Activated CD8-positive, alpha-beta memory T cell treated with anti-CD3 and anti-CD28 coated beads, Interleukin-2, amount 50 U/mL, for 1 hour (primary cell): ENCODE data around the gene PER2.
"Not testable (repeated sequence)": the region's sequence is repeated elsewhere in the genome, so short reads cannot be mapped to it uniquely, and the experiment has no call there.

ENCODE experiments used
- DNase-seq: peaks from one replicate; pipeline ENCODE4 v3.0.0-alpha.2; 2020; ENCODE audit errors: extremely low read depth

PER2 gene

GRCh38 chr2:238287737-238288649 is at the start of gene PER2:
Gene PER2, minus strand, starts transcription at chr2:238288610. Its CDS starts 10,674 bp downstream, at chr2:238277936.
- peak; percentile 26 for DNase-seq

GRCh38 chr2:238337846-238338245 is 49.4 kb upstream of the PER2 start:
- no peak for DNase-seq

- no peak for DNase-seq
Observed at GRCh38 chr2:238336793-238337444, 48.5 kb upstream of the PER2 start.

GRCh38 chr2:238336151-238336550 is 47.7 kb upstream of the PER2 start:
- no peak for DNase-seq

- not testable (repeated sequence) for DNase-seq
Observed at GRCh38 chr2:238335591-238335990, 47.2 kb upstream of the PER2 start.

GRCh38 chr2:238334885-238335284 is 46.5 kb upstream of the PER2 start:
- DNase-seq: no peak

GRCh38 chr2:238331916-238332315 is 43.5 kb upstream of the PER2 start:
- no peak for DNase-seq

- no peak for DNase-seq
Observed at GRCh38 chr2:238330391-238330790, 42.0 kb upstream of the PER2 start.

- no peak for DNase-seq
Observed at GRCh38 chr2:238327751-238328150, 39.3 kb upstream of the PER2 start.

GRCh38 chr2:238326801-238327365 is 38.5 kb upstream of the PER2 start:
- DNase-seq: no peak

GRCh38 chr2:238325694-238326093 is 37.3 kb upstream of the PER2 start:
- DNase-seq: no peak

GRCh38 chr2:238324248-238324647 is 35.8 kb upstream of the PER2 start:
- DNase-seq: not testable (repeated sequence)

GRCh38 chr2:238322001-238322411 is 33.6 kb upstream of the PER2 start:
- DNase-seq: no peak

- no peak for DNase-seq
Observed at GRCh38 chr2:238321467-238321866, 33.1 kb upstream of the PER2 start.

GRCh38 chr2:238320648-238321281 is 32.4 kb upstream of the PER2 start:
- no peak for DNase-seq

GRCh38 chr2:238320246-238320647 is 31.8 kb upstream of the PER2 start, which contains the start of gene TRAF3IP1:
Gene TRAF3IP1, plus strand, starts transcription at chr2:238320518. Its CDS starts 145 bp downstream, at chr2:238320663.
- peak; percentile 42 for DNase-seq

- no peak for DNase-seq
Observed at GRCh38 chr2:238315031-238315595, 26.7 kb upstream of the PER2 start.

GRCh38 chr2:238314576-238314975 is 26.2 kb upstream of the PER2 start:
- no peak for DNase-seq

GRCh38 chr2:238313991-238314350 is 25.6 kb upstream of the PER2 start:
- no peak for DNase-seq

GRCh38 chr2:238313289-238313990 is 25.0 kb upstream of the PER2 start:
- DNase-seq: no peak

GRCh38 chr2:238310721-238311120 is 22.3 kb upstream of the PER2 start:
- not testable (repeated sequence) for DNase-seq
